ENCODE data around the gene SLC25A21.

Gene SLC25A21

DNA sequence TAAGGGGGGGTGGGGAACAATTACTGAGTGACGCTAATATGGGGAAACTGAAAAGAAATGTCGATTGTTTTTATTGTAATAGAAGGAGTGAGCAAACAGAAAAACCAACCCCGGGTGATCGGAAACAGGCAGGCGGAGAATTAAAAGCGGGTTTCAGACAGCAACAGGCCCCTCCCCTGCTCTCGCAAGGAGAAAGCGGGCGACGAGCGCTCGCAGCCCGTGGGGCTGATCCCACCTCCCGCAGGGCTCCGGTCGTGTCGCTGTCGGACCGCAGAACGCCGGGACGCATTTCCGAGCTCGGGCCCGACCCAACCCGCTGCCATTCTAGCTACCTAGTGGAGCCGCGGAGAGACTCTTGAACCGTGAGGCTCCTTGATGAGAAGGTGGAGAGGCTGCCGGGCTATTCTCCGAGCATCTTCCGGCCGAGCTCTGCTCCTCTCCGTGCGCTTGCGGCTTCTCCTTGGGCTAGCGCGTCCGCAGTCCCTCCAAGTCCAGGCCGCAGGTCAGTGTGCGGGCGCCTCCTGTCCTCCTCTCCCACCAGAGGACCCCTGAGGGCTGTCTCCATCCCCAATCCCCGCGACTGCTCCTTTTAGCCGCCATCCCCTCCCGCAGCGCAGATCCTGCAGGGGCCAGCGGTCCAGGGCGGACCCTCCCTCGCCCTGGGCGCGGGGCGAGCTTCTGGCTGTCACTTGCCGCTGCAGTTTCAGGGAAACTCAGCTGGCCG is 514.8 kb downstream of the SLC25A21 start:
- Mint-ChIP-seq H3K4me1 (ENCODE audit: low read depth) (peaks cover 44% of the 10 kb centered on the region), H3K27me3 (peaks cover 99% of the 10 kb centered on the region), H3K9me3 (peaks cover 4% of the 10 kb centered on the region), H3K27ac (no peak overlapping the region), H3K36me3 (ENCODE audit: low read depth) (no peaks in the 10 kb centered on the region), H3K4me3 (peak overlapping the region; percentile 20)
- no peak for DNase-seq

DNA sequence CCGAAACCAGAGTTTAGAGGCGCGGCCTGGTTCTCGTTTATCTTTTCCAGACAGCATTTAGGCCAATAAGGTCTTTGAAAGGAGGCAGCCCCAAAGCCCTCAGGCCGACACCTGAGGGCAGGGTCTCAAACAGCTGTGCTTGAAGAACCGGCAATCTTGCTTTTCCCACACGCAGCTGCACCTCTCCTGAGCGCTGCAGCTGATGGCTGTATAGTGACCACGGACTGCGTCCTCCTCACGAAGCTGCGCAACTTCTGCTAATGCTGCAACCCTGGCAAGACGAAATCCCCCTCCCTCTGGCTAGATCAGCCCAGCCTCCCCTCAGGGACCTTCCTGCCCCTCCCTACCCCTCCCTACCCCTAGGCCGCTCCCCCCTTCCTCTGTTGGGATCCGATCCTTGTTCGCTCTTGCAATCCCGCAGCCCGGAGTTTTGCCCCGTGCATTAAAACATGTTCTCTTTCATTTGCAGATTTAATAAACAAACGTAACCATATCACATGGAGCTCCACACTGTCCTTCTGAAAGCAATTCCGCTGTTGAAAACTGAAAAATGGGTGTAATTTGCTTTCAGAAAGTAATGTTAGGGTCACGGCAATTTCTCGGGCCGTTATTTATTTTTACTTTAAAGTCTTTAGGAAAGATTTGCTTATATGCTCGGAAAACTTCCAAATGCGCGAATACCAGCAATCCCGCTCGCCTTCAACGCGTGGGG is 515.6 kb downstream of the SLC25A21 start:
- Mint-ChIP-seq H3K4me3 (peak overlapping the region; percentile 13), H3K4me1 (ENCODE audit: low read depth) (peaks cover 39% of the 10 kb centered on the region), H3K27ac (no peak overlapping the region), H3K27me3 (peaks cover 98% of the 10 kb centered on the region), H3K36me3 (ENCODE audit: low read depth) (no peaks in the 10 kb centered on the region), H3K9me3 (peaks cover 4% of the 10 kb centered on the region)
- DNase-seq, result no peak

- Mint-ChIP-seq H3K4me3 (peak overlapping the region; percentile 36), H3K9me3 (peaks cover 4% of the 10 kb centered on the region), H3K4me1 (ENCODE audit: low read depth) (peaks cover 34% of the 10 kb centered on the region), H3K36me3 (ENCODE audit: low read depth) (no peaks in the 10 kb centered on the region), H3K27ac (no peak overlapping the region), H3K27me3 (peaks cover 98% of the 10 kb centered on the region)
- DNase-seq, result no peak
Observed at GRCh38 chr14:36655963-36656686, 516.3 kb downstream of the SLC25A21 start.

GRCh38 chr14:36655571-36655962 is 516.8 kb downstream of the SLC25A21 start:
- peaks cover 32% of the 10 kb centered on the region for H3K4me1 Mint-ChIP-seq (ENCODE audit: low read depth)
- H3K9me3 Mint-ChIP-seq, result peaks cover 4% of the 10 kb centered on the region
- no peaks in the 10 kb centered on the region for H3K36me3 Mint-ChIP-seq (ENCODE audit: low read depth)
- DNase-seq, result no peak
- no peak overlapping the region for H3K4me3 Mint-ChIP-seq
- H3K27me3 Mint-ChIP-seq, result peaks cover 97% of the 10 kb centered on the region
- H3K27ac Mint-ChIP-seq, result no peak overlapping the region

- DNase-seq, result no peak
Observed at GRCh38 chr14:36654794-36655381, 517.5 kb downstream of the SLC25A21 start.

GRCh38 chr14:36653962-36654793 is 518.2 kb downstream of the SLC25A21 start:
- H3K36me3 Mint-ChIP-seq (ENCODE audit: low read depth), result no peaks in the 10 kb centered on the region
- peaks cover 4% of the 10 kb centered on the region for H3K9me3 Mint-ChIP-seq
- no peak overlapping the region for H3K27ac Mint-ChIP-seq
- DNase-seq, result no peak
- H3K4me3 Mint-ChIP-seq, result no peak overlapping the region
- peaks cover 31% of the 10 kb centered on the region for H3K4me1 Mint-ChIP-seq (ENCODE audit: low read depth)
- H3K27me3 Mint-ChIP-seq, result peaks cover 97% of the 10 kb centered on the region

More at GRCh38 chr14:36654794-36655381, 517.5 kb downstream of the SLC25A21 start:
- peaks cover 32% of the 10 kb centered on the region for H3K4me1 Mint-ChIP-seq (ENCODE audit: low read depth)
- no peaks in the 10 kb centered on the region for H3K36me3 Mint-ChIP-seq (ENCODE audit: low read depth)
- H3K9me3 Mint-ChIP-seq, result peaks cover 4% of the 10 kb centered on the region
- H3K27me3 Mint-ChIP-seq, result peaks cover 97% of the 10 kb centered on the region
- no peak overlapping the region for H3K27ac Mint-ChIP-seq
- no peak overlapping the region for H3K4me3 Mint-ChIP-seq

GRCh38 chr14:36653413-36653812 is 519.0 kb downstream of the SLC25A21 start:
- DNase-seq, result no peak
- no peaks in the 10 kb centered on the region for H3K36me3 Mint-ChIP-seq (ENCODE audit: low read depth)
- no peak overlapping the region for H3K4me3 Mint-ChIP-seq
- peaks cover 97% of the 10 kb centered on the region for H3K27me3 Mint-ChIP-seq
- H3K27ac Mint-ChIP-seq, result no peak overlapping the region
- peaks cover 28% of the 10 kb centered on the region for H3K4me1 Mint-ChIP-seq (ENCODE audit: low read depth)
- peaks cover 4% of the 10 kb centered on the region for H3K9me3 Mint-ChIP-seq

GRCh38 chr14:36652542-36653201 is 519.7 kb downstream of the SLC25A21 start:
- no peaks in the 10 kb centered on the region for H3K36me3 Mint-ChIP-seq (ENCODE audit: low read depth)
- H3K27me3 Mint-ChIP-seq, result peaks cover 97% of the 10 kb centered on the region
- no peak for DNase-seq
- peaks cover 4% of the 10 kb centered on the region for H3K9me3 Mint-ChIP-seq
- peaks cover 30% of the 10 kb centered on the region for H3K4me1 Mint-ChIP-seq (ENCODE audit: low read depth)
- no peak overlapping the region for H3K4me3 Mint-ChIP-seq
- no peak overlapping the region for H3K27ac Mint-ChIP-seq

- Mint-ChIP-seq H3K27ac (no peak overlapping the region), H3K9me3 (no peaks in the 10 kb centered on the region), H3K4me1 (ENCODE audit: low read depth) (peaks cover 7% of the 10 kb centered on the region), H3K4me3 (no peak overlapping the region), H3K27me3 (peaks cover 93% of the 10 kb centered on the region), H3K36me3 (ENCODE audit: low read depth) (no peaks in the 10 kb centered on the region)
- DNase-seq, result no peak
Observed at GRCh38 chr14:36649872-36650650, 522.3 kb downstream of the SLC25A21 start.

DNA sequence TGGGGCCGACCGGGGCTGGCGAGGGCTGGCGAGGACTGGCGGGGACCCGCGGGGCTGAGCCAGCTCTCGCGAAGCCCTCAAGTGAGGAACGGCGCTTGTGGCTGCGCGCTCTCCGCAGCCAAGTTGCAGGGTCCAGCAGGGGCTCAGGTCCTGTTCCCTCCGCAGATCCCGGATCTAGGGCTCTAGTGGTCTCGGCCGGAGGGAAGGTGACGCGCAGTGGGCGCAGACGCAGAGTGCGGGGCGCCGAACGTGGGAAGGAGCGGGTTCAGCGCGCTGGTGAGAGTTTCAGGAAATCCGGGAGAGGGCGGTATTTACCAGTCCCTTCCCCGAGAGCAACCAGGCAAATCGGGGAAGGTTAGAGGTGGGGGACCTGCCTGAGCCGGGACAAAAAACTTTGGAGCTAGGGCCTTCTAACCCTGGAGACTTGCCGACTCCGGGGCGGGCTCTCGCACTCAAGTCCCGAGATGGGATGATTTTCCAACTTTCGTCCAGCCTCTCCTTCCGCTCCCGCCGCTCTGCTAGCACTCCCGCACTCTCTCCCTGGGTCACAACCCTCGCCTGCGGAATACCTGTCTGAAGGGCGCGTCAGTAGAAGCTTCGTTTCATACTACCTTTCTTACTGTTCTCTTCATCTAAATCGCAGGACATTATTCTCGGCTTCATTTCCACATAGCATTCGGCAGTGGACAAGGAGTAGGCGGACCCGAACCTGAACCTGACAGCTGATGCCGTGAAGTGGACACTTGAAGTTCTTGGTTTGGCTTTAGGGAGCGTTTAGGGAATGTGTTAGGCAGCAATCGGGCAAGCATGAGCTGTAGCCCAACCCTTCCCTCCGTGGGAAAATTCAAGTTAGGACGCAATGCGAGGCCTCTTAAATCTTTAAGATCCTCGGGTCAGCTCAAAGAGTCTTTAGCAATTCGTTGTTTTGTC is 524.3 kb downstream of the SLC25A21 start:
- Mint-ChIP-seq H3K27ac (no peak overlapping the region), H3K4me3 (no peak overlapping the region), H3K4me1 (ENCODE audit: low read depth) (peaks cover 4% of the 10 kb centered on the region), H3K27me3 (peaks cover 84% of the 10 kb centered on the region), H3K9me3 (no peaks in the 10 kb centered on the region), H3K36me3 (ENCODE audit: low read depth) (no peaks in the 10 kb centered on the region)
- no peak for DNase-seq

- H3K36me3 Mint-ChIP-seq (ENCODE audit: low read depth), result no peaks in the 10 kb centered on the region
- no peak for DNase-seq
- peaks cover 4% of the 10 kb centered on the region for H3K4me1 Mint-ChIP-seq (ENCODE audit: low read depth)
- no peak overlapping the region for H3K27ac Mint-ChIP-seq
- H3K9me3 Mint-ChIP-seq, result no peaks in the 10 kb centered on the region
- peaks cover 82% of the 10 kb centered on the region for H3K27me3 Mint-ChIP-seq
- no peak overlapping the region for H3K4me3 Mint-ChIP-seq
Observed at GRCh38 chr14:36647417-36647823, 525.0 kb downstream of the SLC25A21 start.

All from activated T-cell treated with anti-CD3 and anti-CD28 coated beads, Interleukin-2, amount 50 U/mL, for 24 hours (primary cell).